Thymus (tissue), 11 donors: ENCODE results near the gene NUP214. TPM values are rescaled to one million over a fixed set of nuclear protein-coding genes. Genes with fewer than 3 reads are reported as not detected.
"Not testable (repeated sequence)": the region's sequence is repeated elsewhere in the genome, so short reads cannot be mapped to it uniquely, and the experiment has no call there.

Experiments
- DNase-seq, 9 donors: peaks; one replicate each; pipeline ENCODE4 v3.0.0-alpha.2; 2013; ENCODE audit warnings: low spot score in 9 of 9, low read depth in 6 of 9, missing footprints in 1 of 9
- H3K27ac ChIP-seq, 2 donors: one replicate each; pipeline ENCODE4 v1.5.1; 2013; ENCODE audit warnings: control low read depth in 1 of 2, low read depth in 1 of 2, low read length in 1 of 2, mild to moderate bottlenecking in 1 of 2, moderate library complexity in 1 of 2
- H3K27me3 ChIP-seq, 2 donors: one replicate each; pipeline ENCODE4 v1.5.1; 2013; ENCODE audit warnings: low read length in 1 of 2; ENCODE audit not compliant: control insufficient read depth in 2 of 2, insufficient read depth in 1 of 2
- H3K36me3 ChIP-seq, 2 donors: one replicate each; pipeline ENCODE4 v1.5.1; 2013; ENCODE audit warnings: low read length in 1 of 2, mild to moderate bottlenecking in 1 of 2, moderate library complexity in 1 of 2; ENCODE audit not compliant: control insufficient read depth in 2 of 2, insufficient read depth in 2 of 2
- H3K4me1 ChIP-seq, 2 donors: one replicate each; pipeline ENCODE4 v1.5.1; 2013; ENCODE audit warnings: low read length in 2 of 2; ENCODE audit not compliant: control insufficient read depth in 2 of 2, insufficient read depth in 2 of 2
- H3K4me3 ChIP-seq, 2 donors: one replicate each; pipeline ENCODE4 v1.5.1; 2013; ENCODE audit warnings: low read length in 2 of 2, control low read depth in 1 of 2, mild to moderate bottlenecking in 1 of 2
- H3K9me3 ChIP-seq, 2 donors: one replicate each; pipeline ENCODE4 v1.5.1; 2013; ENCODE audit warnings: low read length in 1 of 2, mild to moderate bottlenecking in 1 of 2; ENCODE audit not compliant: control insufficient read depth in 2 of 2, insufficient read depth in 1 of 2
- WGBS: extraction: QIAGEN DNeasy Blood & Tissue Kit; methylation state at CpG from one replicate; pipeline ENCODE4 v1.1.7; 2013; 5-methylcytosine and 5-hydroxymethylcytosine counted together
- polyA plus RNA-seq: library from polyadenylated mRNA; stranded (reverse); fragments of 200-250 nt; gene quantifications from one replicate; pipeline ENCODE4 v1.2.3, GENCODE V29; 2013
- total RNA-seq: library from RNA; stranded (reverse); fragments of 120-200 nt; gene quantifications from one replicate; pipeline ENCODE4 v1.2.4, GENCODE V29; 2013
- donor health status: healthy.

The NUP214 gene
- total and polyA plus RNA-seq, 2 donors: 31.3 to 35.0 TPM

DNA sequence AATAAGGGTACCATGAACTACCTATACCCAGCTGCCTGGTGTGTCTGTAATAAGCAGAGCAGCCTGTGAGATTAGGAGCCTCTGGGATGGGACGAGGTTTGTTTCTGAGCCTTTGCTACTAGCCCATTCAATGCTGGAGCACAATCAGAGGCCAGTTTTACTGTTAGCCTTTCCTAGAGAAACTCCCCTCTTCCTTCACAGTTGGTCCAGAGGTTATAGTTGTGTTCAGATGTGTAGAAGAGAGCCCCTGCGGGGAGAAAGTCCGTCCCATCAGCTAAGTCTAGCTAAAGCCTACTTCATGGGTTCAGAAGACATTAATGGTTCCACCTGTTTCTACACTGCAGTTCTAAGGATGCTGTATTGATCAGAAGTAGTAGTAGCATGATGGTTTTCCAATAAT is 16.8 kb downstream of the NUP214 start:
- no peaks in the 10 kb centered on the region for H3K27me3 ChIP-seq
- peaks cover 53 to 79% of the 10 kb centered on the region in 2 donors for H3K36me3 ChIP-seq
- no peak overlapping the region for H3K27ac ChIP-seq
- 98% methylated on average over 3 of the region's 3 CpGs for WGBS
- no peak for DNase-seq
- peaks cover 3 to 6% of the 10 kb centered on the region in 2 donors for H3K4me1 ChIP-seq
- no peaks in the 10 kb centered on the region for H3K9me3 ChIP-seq
- H3K4me3 ChIP-seq: no peak overlapping the region

DNA sequence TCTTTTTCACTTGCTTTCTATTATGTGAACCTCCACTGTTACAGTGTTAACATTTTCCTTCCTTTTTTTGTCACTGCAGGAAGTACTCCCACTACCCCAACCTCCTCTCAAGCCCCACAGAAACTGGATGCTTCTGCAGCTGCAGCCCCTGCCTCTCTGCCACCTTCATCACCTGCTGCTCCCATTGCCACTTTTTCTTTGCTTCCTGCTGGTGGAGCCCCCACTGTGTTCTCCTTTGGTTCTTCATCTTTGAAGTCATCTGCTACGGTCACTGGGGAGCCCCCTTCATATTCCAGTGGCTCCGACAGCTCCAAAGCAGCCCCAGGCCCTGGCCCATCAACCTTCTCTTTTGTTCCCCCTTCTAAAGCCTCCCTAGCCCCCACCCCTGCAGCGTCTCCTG is 18.8 kb downstream of the NUP214 start:
- Histone ChIP-seq H3K36me3 (peaks cover 44 to 79% of the 10 kb centered on the region in 2 donors), H3K4me3 (peak overlapping the region; percentile 1 to 41), H3K27ac (peak overlapping the region in 1 of 2 donors; percentile 72), H3K9me3 (no peaks in the 10 kb centered on the region), H3K27me3 (no peaks in the 10 kb centered on the region), H3K4me1 (peaks cover 9 to 17% of the 10 kb centered on the region in 2 donors)
- whole genome bisulfite sequencing: 49% methylated on average over 3 of the region's 3 CpGs
- peak in 4 of 9 donors; percentile 24 to 64 (median 42) for DNase-seq

DNA sequence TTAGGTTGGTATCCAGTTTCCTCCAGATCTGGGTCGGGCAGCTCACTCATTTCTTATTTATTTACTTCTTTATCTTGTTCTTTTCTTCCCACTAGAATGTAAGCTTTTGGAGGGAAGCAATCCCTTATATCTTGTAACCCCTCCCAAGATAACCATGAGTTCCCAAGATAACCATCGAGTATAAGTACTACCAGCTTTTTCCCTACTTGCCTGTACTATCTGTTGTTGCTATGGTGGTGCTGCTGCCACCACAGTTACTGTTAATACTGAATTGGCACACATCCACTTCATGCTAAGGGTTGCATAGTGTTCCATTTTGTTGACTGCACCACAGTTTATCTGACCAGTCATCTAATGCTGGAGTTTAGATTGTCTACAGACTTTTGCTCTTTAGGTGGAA is 19.9 kb downstream of the NUP214 start:
- no peaks in the 10 kb centered on the region for H3K27me3 ChIP-seq
- WGBS: 95% methylated on average over 2 of the region's 2 CpGs
- H3K27ac ChIP-seq: peak overlapping the region; percentile 47 to 72
- no peak for DNase-seq
- H3K9me3 ChIP-seq: no peaks in the 10 kb centered on the region
- H3K4me1 ChIP-seq: peaks cover 20 to 24% of the 10 kb centered on the region in 2 donors
- H3K4me3 ChIP-seq: peak overlapping the region; percentile 17 to 41
- peaks cover 33 to 78% of the 10 kb centered on the region in 2 donors for H3K36me3 ChIP-seq

DNA sequence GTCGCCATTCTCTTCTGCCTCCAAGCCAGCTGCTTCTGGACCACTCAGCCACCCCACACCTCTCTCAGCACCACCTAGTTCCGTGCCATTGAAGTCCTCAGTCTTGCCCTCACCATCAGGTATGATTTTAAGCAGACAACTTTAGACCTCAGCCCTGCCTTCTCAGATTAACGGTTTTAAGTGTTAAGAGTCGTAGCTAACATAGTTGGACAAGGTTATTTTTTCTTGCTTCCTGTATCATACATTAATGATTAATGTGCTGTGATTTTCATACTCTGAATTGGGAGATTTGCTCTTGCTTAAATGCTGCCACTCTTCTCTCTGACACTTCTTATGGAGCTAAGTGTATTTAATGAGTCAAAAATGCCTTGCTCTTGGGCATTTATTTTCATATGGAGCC is 20.8 kb downstream of the NUP214 start:
- WGBS: 98% methylated on average over 4 of the region's 4 CpGs
- H3K4me3 ChIP-seq: peak overlapping the region in 1 of 2 donors; percentile 27
- H3K36me3 ChIP-seq: peaks cover 27 to 81% of the 10 kb centered on the region in 2 donors
- H3K27ac ChIP-seq: no peak overlapping the region
- no peaks in the 10 kb centered on the region for H3K9me3 ChIP-seq
- no peak for DNase-seq
- H3K27me3 ChIP-seq: no peaks in the 10 kb centered on the region
- H3K4me1 ChIP-seq: peaks cover 23 to 29% of the 10 kb centered on the region in 2 donors

DNA sequence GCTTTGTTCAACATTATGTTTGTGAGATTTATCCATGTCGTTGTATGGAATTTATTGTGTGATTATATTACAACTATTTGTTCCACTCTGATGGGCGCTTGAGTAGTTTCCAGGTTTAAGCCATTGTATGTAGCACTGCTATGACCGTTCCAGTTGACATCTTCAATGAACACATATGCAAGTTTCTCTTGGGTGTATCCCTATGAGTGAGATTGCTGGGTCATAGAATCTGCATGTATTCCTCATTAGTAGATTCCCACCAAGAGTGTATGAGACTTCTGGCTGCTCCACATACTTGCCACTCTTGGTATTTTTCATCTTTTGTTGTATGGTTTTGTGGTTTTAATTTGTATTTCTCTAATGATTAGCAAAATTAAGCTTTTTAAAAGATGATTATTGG is 22.9 kb downstream of the NUP214 start:
- H3K4me1 ChIP-seq: peaks cover 26 to 38% of the 10 kb centered on the region in 2 donors
- DNase-seq: no peak
- no peak overlapping the region for H3K4me3 ChIP-seq
- H3K27me3 ChIP-seq: no peaks in the 10 kb centered on the region
- H3K9me3 ChIP-seq: no peaks in the 10 kb centered on the region
- WGBS: 95% methylated on average over 3 of the region's 3 CpGs
- H3K36me3 ChIP-seq: peaks cover 32 to 87% of the 10 kb centered on the region in 2 donors
- peak overlapping the region; percentile 48 to 85 for H3K27ac ChIP-seq

DNA sequence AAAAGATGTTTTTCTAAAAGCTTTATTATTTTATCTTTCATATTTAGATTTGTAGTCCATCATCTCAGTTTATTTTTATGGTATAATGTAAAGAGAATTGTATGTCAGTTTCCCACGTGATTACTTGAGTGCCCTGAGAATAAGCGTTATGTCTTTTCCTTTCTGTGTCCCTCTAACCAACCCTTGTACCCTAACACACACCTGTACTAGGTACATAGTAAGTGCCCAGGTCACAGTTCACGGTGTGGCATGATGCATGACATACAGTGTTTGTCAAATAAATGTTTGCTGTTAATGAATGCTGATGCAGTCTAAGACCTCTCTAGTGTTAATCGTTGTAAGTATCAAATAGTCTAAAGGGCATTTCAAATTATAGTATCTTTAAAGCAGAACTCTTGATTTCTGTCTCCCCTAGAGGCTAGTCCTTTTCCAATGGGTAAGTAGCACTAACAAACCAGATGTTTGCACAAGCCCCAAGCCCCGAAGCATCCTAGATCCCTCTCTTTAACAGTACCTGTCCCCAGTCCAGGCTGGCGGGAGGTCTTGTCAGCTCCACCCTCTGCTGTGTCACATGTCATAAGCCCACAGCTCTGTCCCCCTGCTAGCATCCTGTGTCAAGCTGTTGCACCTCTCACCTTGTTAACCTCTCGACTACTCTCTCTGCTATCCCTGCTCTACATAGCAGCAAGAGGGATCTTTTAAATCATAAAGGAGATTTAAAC is 23.7 kb downstream of the NUP214 start:
- WGBS: 64% methylated on average over 7 of the region's 7 CpGs
- Histone ChIP-seq H3K9me3 (no peaks in the 10 kb centered on the region), H3K27me3 (no peaks in the 10 kb centered on the region), H3K4me3 (peak overlapping the region in 1 of 2 donors; percentile 17), H3K27ac (peak overlapping the region; percentile 85 to 89), H3K36me3 (peaks cover 32 to 92% of the 10 kb centered on the region in 2 donors), H3K4me1 (peaks cover 29 to 42% of the 10 kb centered on the region in 2 donors)
- peak in 1 of 9 donors; percentile 57 for DNase-seq

DNA sequence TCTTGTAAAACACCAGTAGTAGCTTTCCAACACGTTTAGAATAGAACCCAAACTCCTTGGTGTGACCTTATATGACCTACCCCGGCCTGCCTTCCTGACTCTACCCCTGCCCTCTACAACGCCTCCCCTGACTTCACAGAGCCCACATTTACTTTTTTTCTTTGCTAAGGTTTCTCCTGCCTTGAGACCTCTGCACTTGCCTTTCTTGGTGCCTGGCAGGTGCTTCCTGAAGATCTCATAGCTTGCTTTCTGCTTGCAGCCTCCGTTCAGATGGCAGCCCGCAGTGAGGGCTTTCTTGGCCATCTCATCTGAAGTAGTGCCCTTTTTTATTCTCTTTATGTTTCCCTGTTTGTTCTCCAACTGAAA is 24.3 kb downstream of the NUP214 start:
- peak in 6 of 9 donors; percentile 39 to 89 (median 70) for DNase-seq
- Histone ChIP-seq H3K27me3 (no peaks in the 10 kb centered on the region), H3K36me3 (peaks cover 33 to 92% of the 10 kb centered on the region in 2 donors), H3K4me1 (peaks cover 25 to 46% of the 10 kb centered on the region in 2 donors), H3K4me3 (peak overlapping the region in 1 of 2 donors; percentile 17), H3K27ac (peak overlapping the region; percentile 85 to 89), H3K9me3 (no peaks in the 10 kb centered on the region)
- WGBS: 5% methylated on average over 5 of the region's 5 CpGs

DNA sequence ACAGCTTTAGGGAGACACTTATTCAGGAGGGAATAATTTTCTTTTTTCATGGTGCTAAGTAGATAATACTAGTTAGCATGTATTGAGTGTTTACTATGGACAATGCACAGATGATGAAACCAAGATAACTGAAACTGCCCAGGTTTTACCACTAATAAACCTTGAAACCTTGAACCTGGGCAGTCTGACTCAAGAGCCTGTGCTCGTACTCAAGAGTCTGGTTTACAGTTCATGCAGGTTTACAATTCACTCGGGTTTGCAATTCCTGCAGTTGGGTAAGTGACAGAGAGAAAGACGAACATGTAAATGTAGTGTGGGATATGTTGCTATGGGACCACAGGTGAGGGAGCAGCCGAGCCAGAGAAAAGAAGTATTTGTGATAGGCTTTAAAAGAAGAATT is 28.2 kb downstream of the NUP214 start:
- no peaks in the 10 kb centered on the region for H3K27me3 ChIP-seq
- peak overlapping the region in 1 of 2 donors; percentile 29 for H3K4me3 ChIP-seq
- peaks cover 29 to 68% of the 10 kb centered on the region in 2 donors for H3K36me3 ChIP-seq
- no peaks in the 10 kb centered on the region for H3K9me3 ChIP-seq
- H3K27ac ChIP-seq: peak overlapping the region in 1 of 2 donors; percentile 39
- DNase-seq: no peak
- peaks cover 25 to 34% of the 10 kb centered on the region in 2 donors for H3K4me1 ChIP-seq
- 91% methylated on average over 4 of the region's 4 CpGs for WGBS

DNA sequence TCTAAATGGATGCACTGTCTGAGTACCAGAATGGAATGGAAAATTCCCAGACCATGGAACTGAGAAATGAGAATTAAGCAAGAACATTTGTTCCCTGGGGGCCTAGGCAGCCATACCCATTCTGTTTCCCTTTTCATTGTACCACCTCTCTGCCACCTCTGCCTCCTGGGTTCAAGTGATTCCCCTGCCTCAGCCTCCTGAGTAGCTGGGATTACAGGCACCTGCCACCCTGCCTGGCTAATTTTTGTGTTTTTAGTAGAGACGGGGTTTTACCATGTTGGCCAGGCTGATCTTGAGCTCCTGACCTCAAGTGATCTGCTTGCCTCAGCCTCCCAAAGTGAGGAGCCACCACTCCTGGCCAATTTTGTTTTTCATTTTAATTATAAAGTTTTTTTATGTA is 33.3 kb downstream of the NUP214 start:
- H3K4me3 ChIP-seq, H3K27me3 ChIP-seq, H3K9me3 ChIP-seq, DNase-seq, H3K27ac ChIP-seq, H3K4me1 ChIP-seq: not testable (repeated sequence)
- H3K36me3 ChIP-seq: peaks cover 46 to 61% of the 10 kb centered on the region in 2 donors
- WGBS: 97% methylated on average over 1 of the region's 1 CpG
